ENCODE data around the gene UGT8.

DNA sequence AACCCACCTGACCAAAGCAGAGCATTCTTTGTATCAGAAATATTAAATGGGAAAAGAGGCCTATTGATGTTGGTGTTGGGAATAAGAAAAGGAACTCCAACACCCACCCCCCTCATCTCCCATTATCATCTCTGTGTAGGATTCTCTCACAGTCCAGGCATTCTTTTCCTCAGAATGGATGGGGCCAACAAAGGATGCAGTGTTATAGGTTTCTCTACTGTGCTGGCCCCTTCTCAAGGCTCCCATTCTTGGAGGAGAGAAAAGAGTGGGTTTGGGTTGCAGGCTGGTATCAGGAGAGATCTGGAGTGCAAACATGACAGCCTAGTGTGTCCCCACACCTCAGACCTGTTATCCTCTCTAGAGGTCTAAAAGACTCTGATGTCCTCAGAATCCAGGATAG, 59.6 kb downstream of the UGT8 start:
- no peak for TF ChIP-seq EZH2 (IDR thresholded peaks at IDR 0.05)
- no peak for TF ChIP-seq POLR2AphosphoS5 (IDR thresholded peaks at IDR 0.05; ENCODE audit: borderline replicate concordance, low read depth, low read length)
- TF ChIP-seq FOXP2 (optimal IDR thresholded peaks at IDR 0.05; ENCODE audit: control extremely low read depth, extremely low read length, insufficient read depth), result no peak
